Prostate gland (tissue), 2 donors: ENCODE measurements around the gene CNST. TPM values are rescaled to one million over a fixed set of nuclear protein-coding genes. Genes with fewer than 3 reads are reported as not detected.
"Not testable (repeated sequence)": the region's sequence is repeated elsewhere in the genome, so short reads cannot be mapped to it uniquely, and the experiment has no call there.

Experiments
- DNase-seq: peaks from one replicate; pipeline ENCODE4 v3.0.0-alpha.2; 2019; ENCODE audit warnings: low spot score
- H3K27ac ChIP-seq, 2 donors: fragments of 200-600 bp; sonication (generic); 2 replicates each; pipeline ENCODE4 v1.5.1; 2017 to 2019
- H3K27me3 ChIP-seq: fragments of 200-600 bp; sonication (generic); replicated peaks from 2 replicates; pipeline ENCODE4 v1.5.1; 2019; ENCODE audit not compliant: insufficient read depth
- H3K36me3 ChIP-seq, 2 donors: fragments of 200-600 bp; sonication (generic); 1 replicate in 1 of 2; 2 replicates in 1 of 2; pipeline versions ENCODE4 v1.5.1 to v1.8.1; 2017 to 2019
- H3K4me1 ChIP-seq: fragments of 200-600 bp; sonication (generic); replicated peaks from 2 replicates; pipeline ENCODE4 v1.5.1; 2019
- H3K4me3 ChIP-seq, 2 donors: fragments of 200-600 bp; sonication (generic); 2 replicates each; pipeline ENCODE4 v1.5.1; 2017 to 2019
- H3K9me3 ChIP-seq: fragments of 200-600 bp; sonication (generic); 2 replicates; pipeline ENCODE4 v1.5.1; 2017
- CTCF ChIP-seq, 4 experiments: fragments of 200-600 bp in 2 of 4; fragments of 450-650 bp in 2 of 4; sonication (generic) in 2 of 4; IDR thresholded peaks; 1 replicate in 3 of 4; 2 replicates in 1 of 4; pipeline ENCODE4 v1.5.1; 2016 to 2019; ENCODE audit warnings: antibody characterized with exemption in 4 of 4, mild to moderate bottlenecking in 2 of 4, moderate library complexity in 2 of 4
- POLR2A ChIP-seq: fragments of 450-650 bp; IDR thresholded peaks from one replicate; pipeline ENCODE4 v1.6.1; 2016; ENCODE audit warnings: antibody characterized with exemption, mild to moderate bottlenecking
- POLR2AphosphoS5 ChIP-seq: sonication (generic); formaldehyde crosslinking; IDR thresholded peaks from one replicate; pipeline ENCODE4 v1.6.1; 2017; ENCODE audit warnings: antibody characterized with exemption
- WGBS: methylation state at CpG from one replicate; pipeline ENCODE4 v1.1.5; 2018; 5-methylcytosine and 5-hydroxymethylcytosine counted together
- intact Hi-C: fragments of 100-400 bp; cut with DNase I; formaldehyde crosslinking; loops from one replicate; pipeline ENCODE4 v1.14.2; 2022
- total RNA-seq, 2 donors: library from RNA; depleted of rRNA; stranded (reverse); fragments of >200 nt; gene quantifications; one replicate each; pipeline ENCODE4 v1.1.0, GENCODE V29; 2016

CNST gene
- total RNA-seq, 2 donors from 2014 or later, result 19.4 to 52.6 TPM

DNA sequence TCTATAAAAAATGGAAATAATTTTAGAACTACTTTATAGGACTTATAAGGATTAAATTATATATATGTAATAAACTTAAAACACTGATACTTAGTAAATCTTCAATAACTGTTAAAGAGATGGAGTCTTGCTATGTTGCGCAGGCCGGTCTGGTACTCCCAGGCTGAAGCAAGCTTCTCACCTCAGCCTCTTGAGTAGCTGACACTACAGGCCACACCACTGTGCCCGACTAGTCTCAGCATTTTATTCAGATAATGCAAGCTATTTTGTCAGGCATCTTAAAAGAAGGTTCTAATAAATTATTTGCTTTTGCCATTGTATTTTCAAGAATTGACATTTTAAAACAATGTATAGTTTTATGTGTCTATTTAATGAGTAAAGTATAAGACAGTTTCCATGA is 20.8 kb downstream of the CNST start:
- H3K4me1 ChIP-seq, result peaks cover 7% of the 10 kb centered on the region
- no peaks in the 10 kb centered on the region for H3K36me3 ChIP-seq
- H3K27me3 ChIP-seq, result no peaks in the 10 kb centered on the region
- 78% methylated on average over 3 of the region's 3 CpGs for WGBS
- intact Hi-C loops, result no loop called here
- no peak for TF ChIP-seq CTCF (IDR thresholded peaks at IDR 0.05)
- TF ChIP-seq POLR2A, result no peak
- H3K4me3 ChIP-seq, result no peak overlapping the region
- H3K27ac ChIP-seq, result no peak overlapping the region
- no peak for DNase-seq
- no peaks in the 10 kb centered on the region for H3K9me3 ChIP-seq

- no peaks in the 10 kb centered on the region for H3K27me3 ChIP-seq
- TF ChIP-seq CTCF (IDR thresholded peaks at IDR 0.05), result no peak
- no peak for TF ChIP-seq POLR2A
- no peak for TF ChIP-seq POLR2AphosphoS5
- WGBS, result 79% methylated on average over 3 of the region's 3 CpGs
- no peaks in the 10 kb centered on the region for H3K9me3 ChIP-seq
- no peak overlapping the region for H3K27ac ChIP-seq
- DNase-seq, result no peak
- H3K4me1 ChIP-seq, result peaks cover 7% of the 10 kb centered on the region
- intact Hi-C loops, result no loop called here
- no peaks in the 10 kb centered on the region for H3K36me3 ChIP-seq
- no peak overlapping the region for H3K4me3 ChIP-seq
Observed at GRCh38 chr1:246587606-246588005, 21.4 kb downstream of the CNST start.

DNA sequence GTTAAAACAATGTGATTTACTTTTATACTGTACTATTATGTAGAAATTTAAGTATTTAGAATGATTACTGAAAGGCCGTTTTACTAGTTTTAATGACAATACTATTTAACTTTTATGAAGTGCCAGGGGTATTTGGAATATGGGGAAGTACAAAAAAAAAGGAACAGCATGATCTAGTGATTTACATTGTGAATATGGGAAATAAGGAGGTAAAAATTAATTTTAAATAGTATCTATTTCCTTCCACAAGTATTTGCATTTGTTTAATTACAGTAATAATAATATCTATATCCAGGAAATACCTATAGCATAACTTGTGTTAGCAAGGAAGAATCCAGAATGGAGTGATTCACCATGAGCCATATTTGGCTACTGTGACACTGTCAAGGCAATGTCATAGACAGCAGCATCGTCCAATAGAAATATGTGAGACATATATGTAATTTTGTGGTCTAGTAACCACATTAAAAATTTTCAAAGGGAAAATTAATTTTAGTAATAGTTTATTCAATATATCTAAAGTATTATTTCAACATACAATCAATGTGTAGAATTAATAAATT is 22.0 kb downstream of the CNST start:
- H3K27me3 ChIP-seq, result no peaks in the 10 kb centered on the region
- H3K4me3 ChIP-seq, result no peak overlapping the region
- 73% methylated on average over 2 of the region's 2 CpGs for WGBS
- intact Hi-C loops, result no loop called here
- H3K36me3 ChIP-seq, result no peaks in the 10 kb centered on the region
- DNase-seq, result no peak
- H3K9me3 ChIP-seq, result no peaks in the 10 kb centered on the region
- H3K27ac ChIP-seq, result no peak overlapping the region
- TF ChIP-seq POLR2AphosphoS5, result no peak
- TF ChIP-seq POLR2A, result no peak
- TF ChIP-seq CTCF (IDR thresholded peaks at IDR 0.05), result no peak
- peaks cover 5% of the 10 kb centered on the region for H3K4me1 ChIP-seq

DNA sequence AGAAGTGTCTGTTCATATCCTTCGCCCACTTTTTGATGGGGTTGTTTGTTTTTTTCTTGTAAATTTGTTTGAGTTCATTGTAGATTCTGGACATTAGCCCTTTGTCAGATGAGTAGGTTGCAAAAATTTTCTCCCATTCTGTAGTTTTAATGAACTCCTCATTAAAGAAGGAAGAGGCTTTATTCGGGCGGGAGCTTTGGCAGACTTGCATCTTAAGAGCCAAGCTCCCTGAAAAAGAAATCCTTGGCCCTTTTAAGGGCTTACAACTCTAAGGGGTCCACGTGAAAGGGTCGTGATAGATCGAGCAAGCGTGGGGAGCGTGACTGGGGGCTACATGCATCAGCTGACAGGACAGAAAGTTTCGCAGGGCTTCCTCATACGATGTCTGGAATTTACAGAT is 23.7 kb downstream of the CNST start:
- DNase-seq, H3K4me1 ChIP-seq, H3K36me3 ChIP-seq, H3K4me3 ChIP-seq, H3K9me3 ChIP-seq, intact Hi-C loops, H3K27me3 ChIP-seq, H3K27ac ChIP-seq: not testable (repeated sequence)
- 95% methylated on average over 10 of the region's 10 CpGs for WGBS

- Histone ChIP-seq H3K27ac (no peak overlapping the region), H3K36me3 (no peaks in the 10 kb centered on the region), H3K9me3 (no peaks in the 10 kb centered on the region), H3K4me3 (no peak overlapping the region), H3K4me1 (peaks cover 4% of the 10 kb centered on the region), H3K27me3 (no peaks in the 10 kb centered on the region)
- TF ChIP-seq CTCF (IDR thresholded peaks at IDR 0.05) (no peak), POLR2AphosphoS5 (no peak), POLR2A (no peak)
- no peak for DNase-seq
- intact Hi-C loops, result no loop called here
Observed at GRCh38 chr1:246591047-246591446, 24.8 kb downstream of the CNST start.
